Ureter (tissue), 1 donor: ENCODE results near the gene SFXN3. TPM values are rescaled to one million over a fixed set of nuclear protein-coding genes. Genes with fewer than 3 reads are reported as not detected.

Experiments
- DNase-seq: peaks from one replicate; pipeline ENCODE4 v3.0.0-alpha.2; 2020; ENCODE audit warnings: low spot score
- total RNA-seq: library from RNA; stranded (reverse); gene quantifications from one replicate; pipeline ENCODE4 v1.2.4, GENCODE V29; 2023
- donor health status: DM: yes; HTN: yes; CAD: no.

SFXN3 gene
- total RNA-seq, 1 donor from 2014 or later: 36.8 TPM

DNA sequence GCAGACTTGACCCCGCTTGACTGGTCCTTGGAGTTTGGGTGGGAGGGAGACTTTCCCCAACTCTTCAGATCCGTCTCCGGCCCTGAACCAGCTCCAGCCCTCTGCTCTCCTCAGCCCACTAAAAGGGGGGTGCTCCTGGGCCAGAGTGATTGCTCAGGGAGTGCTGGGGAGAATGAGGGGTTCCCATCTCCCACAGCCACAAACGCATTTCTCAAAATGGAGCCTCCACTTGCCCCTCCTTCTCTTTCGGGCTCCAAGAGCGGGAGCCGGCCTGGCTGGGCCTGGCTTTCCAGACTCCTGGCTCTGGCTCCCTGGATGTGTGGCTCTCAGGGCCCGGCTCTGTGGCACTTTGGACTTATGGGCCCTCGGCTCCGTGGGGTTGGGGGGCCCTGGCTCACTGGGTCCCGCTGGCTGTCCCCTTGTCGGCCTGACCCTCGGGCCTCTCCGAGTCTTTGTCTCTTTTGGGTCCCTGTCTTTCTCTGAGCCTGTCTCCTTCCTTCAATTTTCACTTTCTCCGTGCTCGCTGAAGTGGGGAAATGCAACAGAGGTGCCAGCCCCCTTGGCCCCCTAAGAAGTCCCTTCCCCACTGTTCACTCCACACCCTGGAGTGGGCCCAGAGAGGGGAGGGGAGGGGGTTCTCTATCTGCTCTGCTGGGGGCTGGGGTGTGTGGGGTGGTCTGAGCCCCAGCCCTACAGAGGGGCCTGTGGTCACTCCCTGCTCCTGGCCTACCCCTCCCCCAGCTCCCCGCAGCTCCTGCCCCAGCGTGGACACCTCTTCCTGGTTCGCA lies 30.7 kb upstream of the SFXN3 start:
- DNase-seq: no peak

DNA sequence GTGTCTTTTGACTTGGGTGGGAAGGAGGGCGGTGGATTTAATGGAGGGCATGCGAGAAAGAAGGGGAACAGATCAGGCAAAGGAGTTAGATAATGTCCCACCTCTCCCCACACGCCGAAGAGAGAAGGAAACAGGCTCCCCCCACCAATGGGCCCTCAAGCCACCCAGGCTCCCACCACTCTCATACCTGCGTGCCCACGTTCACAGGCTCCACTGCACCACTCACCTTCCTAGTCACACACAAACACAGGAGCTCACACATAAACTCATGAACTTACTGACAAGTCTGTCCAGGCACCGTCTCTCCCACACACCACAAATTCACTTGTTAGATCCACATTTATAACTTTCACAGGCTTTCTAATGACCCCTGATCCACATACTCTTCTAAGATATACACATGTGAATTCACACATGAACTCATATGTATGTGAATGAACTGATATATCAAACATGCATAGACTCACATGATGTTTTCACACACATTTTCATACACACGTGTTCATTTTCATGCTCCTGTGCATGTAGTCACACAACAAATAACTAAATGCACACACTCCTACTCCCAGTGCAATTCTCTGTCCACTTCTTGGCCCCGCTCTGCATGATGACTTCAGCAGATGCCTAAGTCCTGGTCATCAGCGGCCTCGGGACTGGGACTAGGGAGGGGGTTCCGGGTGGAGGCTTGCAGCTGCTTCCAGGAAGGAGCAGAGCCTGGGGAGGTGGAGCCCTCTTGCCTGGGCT lies 29.9 kb upstream of the SFXN3 start:
- peak; percentile 91 for DNase-seq

DNA sequence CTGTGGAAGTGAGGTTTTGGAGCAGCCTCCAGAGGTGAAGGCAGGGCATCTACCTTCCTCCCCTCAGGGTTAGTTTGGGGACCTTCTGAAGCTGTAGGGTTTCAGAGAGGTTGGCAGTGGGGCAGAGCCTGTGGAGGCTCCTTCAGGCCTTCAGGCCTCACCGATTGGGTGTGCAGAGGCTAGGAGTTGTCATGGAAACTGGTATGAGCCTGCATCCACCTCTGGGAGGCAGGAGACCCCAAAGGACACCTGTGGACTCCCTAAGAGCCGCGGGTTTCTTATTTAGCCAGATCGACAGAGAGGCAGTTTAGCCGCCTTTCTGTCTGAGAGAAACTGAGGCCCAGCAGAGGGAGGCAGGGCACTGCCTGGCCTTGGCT lies 29.4 kb upstream of the SFXN3 start:
- no peak for DNase-seq

GRCh38 chr10:101002456-101002855 lies 28.6 kb upstream of the SFXN3 start:
- DNase-seq: no peak

- no peak for DNase-seq
Observed at GRCh38 chr10:101003639-101004206, 27.3 kb upstream of the SFXN3 start.

GRCh38 chr10:101005361-101005760 lies 25.7 kb upstream of the SFXN3 start:
- DNase-seq: no peak

DNA sequence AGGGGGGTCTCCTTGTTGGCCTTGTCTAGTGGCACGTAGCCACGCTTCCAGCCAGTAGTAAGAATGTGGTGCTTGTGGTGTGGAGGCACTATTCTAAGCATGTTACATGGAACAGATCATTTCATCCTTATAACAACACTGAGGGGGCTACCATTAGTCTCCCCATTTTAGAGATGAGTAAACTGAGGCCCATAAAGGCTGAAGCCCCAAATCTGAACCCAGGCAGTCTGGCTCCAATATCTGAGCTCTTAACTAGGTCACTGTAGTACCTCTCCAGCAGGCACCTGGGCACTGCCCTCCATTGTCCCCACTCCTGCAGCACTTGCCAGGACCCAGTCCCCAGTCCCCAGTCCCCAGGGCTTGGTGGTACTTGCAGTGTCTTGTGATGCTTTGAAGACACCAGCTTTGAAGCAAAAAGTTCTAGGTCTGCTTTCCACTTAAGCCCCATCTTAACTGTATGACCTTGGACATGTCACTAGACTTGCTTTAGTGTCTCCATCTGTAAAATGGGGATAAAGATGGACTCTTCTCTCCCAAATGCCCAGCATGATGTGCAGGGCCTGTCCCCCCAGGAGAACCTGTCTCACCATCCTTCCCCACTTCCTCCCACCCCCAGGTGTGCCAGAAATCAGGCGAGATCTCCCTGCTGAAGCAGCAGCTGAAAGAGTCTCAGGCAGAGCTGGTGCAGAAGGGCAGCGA lies 25.0 kb upstream of the SFXN3 start:
- DNase-seq: no peak

GRCh38 chr10:101006593-101007098 lies 24.4 kb upstream of the SFXN3 start:
- DNase-seq: no peak

GRCh38 chr10:101007099-101007711 lies 23.8 kb upstream of the SFXN3 start:
- no peak for DNase-seq

DNA sequence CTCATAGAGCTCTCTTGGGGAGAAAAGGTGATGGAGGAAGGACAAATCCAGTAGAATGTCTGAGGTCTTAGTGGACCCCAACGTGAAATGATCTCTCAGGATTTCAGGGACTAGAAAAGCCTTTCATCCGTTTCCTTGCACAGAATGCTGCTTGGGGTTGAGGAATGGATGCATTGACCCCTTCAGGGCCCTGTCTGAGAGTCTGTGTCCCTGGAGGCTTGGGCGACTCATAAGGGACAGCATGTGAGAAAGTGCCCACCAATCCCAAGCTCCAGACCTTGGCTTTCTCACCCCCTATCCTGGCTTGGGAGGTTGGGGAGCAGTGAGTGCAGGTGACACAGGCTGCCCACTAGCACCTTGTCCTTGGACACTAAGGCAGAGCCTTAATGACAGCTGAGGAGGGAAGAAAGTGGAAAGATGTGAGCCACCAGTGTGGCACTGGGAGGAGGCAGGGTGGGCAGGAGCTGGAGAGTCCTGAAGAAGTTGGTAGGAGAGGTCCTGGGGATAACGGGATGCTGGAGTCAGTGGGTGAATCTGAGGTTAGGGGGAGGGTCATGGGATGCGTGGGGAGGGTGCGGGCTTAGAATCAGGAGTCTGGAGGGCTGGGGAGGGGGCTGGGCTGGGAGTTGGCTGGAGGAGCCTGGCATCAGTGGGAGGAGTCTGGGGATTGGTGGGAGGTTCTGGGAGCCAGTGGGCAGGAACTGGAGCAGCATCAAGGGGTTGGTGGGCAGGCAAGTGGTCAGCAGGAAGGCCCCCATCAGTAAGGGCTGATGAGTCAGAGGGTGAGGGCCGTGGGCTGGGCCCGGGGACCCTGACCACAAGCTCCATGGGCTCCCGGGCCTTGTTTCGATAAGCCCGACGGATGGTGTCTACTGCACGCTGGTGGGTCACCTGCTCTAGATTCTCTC lies 22.9 kb upstream of the SFXN3 start:
- DNase-seq: no peak

DNA sequence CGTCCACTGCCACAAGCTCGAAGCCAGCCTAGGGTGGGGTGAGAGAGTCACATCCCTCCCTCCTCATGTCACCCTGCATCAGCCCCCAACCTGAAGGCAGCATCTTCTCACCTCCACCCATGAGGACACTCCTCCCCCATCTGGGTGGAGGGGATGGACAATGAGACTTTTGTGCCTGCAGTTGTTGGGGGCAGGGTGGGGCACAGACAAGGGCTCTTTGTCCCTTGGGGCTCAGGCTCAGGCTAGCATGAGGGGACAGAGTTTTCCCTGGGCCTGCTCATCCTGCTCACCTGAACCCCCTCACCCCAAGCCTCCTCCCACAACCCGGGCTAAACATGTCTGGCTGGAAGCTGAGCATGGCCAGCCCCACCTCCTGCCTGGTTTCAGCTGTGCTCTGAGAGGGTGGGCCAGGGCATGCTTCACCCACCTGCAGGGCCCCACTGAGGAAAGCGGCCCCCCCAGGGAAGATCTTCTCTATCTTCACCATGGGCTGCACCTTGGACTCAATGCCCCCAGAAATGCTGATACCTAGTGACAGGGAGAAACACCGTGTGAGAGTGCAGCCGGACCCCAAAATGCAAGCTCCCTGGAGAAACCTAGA lies 22.1 kb upstream of the SFXN3 start:
- DNase-seq: no peak

GRCh38 chr10:101010329-101010728 lies 20.7 kb upstream of the SFXN3 start:
- no peak for DNase-seq

- peak; percentile 42 for DNase-seq
Observed at GRCh38 chr10:101011517-101012423, 19.3 kb upstream of the SFXN3 start.

- DNase-seq: peak; percentile 91
Observed at GRCh38 chr10:101012525-101013364, 18.3 kb upstream of the SFXN3 start.

DNA sequence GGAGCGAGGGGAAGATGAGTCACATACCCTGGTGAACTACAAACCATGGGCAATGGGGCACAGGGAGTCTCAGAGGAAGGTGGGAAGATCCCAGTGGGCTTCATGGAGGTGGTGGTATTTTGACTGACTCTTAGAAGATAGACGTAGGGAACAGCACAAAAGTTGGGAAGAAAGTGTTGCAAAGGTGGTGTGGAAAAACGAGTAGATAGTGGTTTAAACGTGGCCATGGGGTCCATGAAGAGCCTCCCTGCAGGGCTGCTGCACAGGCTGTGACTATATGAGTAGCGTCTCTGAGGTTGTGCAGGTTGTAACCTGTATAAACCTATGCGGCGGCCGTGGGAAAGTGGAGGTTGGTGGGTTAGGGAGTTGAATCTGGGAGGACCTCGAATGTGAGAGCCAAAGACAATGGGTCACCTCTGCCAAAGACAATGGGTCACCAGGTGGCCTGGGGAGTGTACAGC lies 17.6 kb upstream of the SFXN3 start:
- no peak for DNase-seq

- DNase-seq: peak; percentile 83
Observed at GRCh38 chr10:101014230-101014884, 16.7 kb upstream of the SFXN3 start.

GRCh38 chr10:101014966-101015581 lies 16.0 kb upstream of the SFXN3 start:
- no peak for DNase-seq
